Activated CD8-positive, alpha-beta memory T cell treated with anti-CD3 and anti-CD28 coated beads, Interleukin-2, amount 50 U/mL, for 24 hours (primary cell): Measurements from ENCODE around the gene PLSCR3.
A peak's percentile ranks its signal among the peaks of the same experiment; 100 is the strongest.

Experiments used
- DNase-seq: peaks from one replicate; pipeline ENCODE4 v3.0.0-alpha.2; 2020; ENCODE audit errors: extremely low read depth

PLSCR3 gene

GRCh38 chr17:7394452-7395191, at the start of gene PLSCR3:
Gene PLSCR3, minus strand, starts transcription at chr17:7394525. Its CDS starts 415 bp downstream, at chr17:7394110.
- DNase-seq, result peak; percentile 54

- no peak for DNase-seq
Observed at GRCh38 chr17:7443499-7444485, 49.5 kb upstream of the PLSCR3 start.

GRCh38 chr17:7442142-7442541, 47.8 kb upstream of the PLSCR3 start:
- DNase-seq, result no peak

- DNase-seq, result no peak
Observed at GRCh38 chr17:7441266-7441665, 46.9 kb upstream of the PLSCR3 start.

GRCh38 chr17:7440834-7441195, 46.5 kb upstream of the PLSCR3 start:
- DNase-seq, result no peak

GRCh38 chr17:7440113-7440833, 45.9 kb upstream of the PLSCR3 start:
- no peak for DNase-seq

- DNase-seq, result no peak
Observed at GRCh38 chr17:7439462-7440112, 45.3 kb upstream of the PLSCR3 start, which contains the start of gene FGF11. Gene FGF11, plus strand, starts transcription at chr17:7439512. Its CDS starts 109 bp downstream, at chr17:7439621.

GRCh38 chr17:7438656-7439460, 44.5 kb upstream of the PLSCR3 start:
- no peak for DNase-seq

GRCh38 chr17:7437950-7438614, 43.8 kb upstream of the PLSCR3 start:
- peak; percentile 8 for DNase-seq

GRCh38 chr17:7437369-7437863, 43.1 kb upstream of the PLSCR3 start:
- no peak for DNase-seq

- peak; percentile 34 for DNase-seq
Observed at GRCh38 chr17:7436556-7437368, 42.4 kb upstream of the PLSCR3 start.

GRCh38 chr17:7435676-7436555, 41.6 kb upstream of the PLSCR3 start:
- DNase-seq, result no peak

GRCh38 chr17:7432296-7432695, 38.0 kb upstream of the PLSCR3 start:
- no peak for DNase-seq

GRCh38 chr17:7431231-7431630, 36.9 kb upstream of the PLSCR3 start:
- no peak for DNase-seq

- DNase-seq, result no peak
Observed at GRCh38 chr17:7429722-7430121, 35.4 kb upstream of the PLSCR3 start.

GRCh38 chr17:7428557-7428956, 34.2 kb upstream of the PLSCR3 start, which contains the start of gene SPEM3:
Gene SPEM3, plus strand, starts transcription at chr17:7428857. Its CDS starts 46 bp downstream, at chr17:7428903.
- no peak for DNase-seq

GRCh38 chr17:7427549-7427948, 33.2 kb upstream of the PLSCR3 start:
- no peak for DNase-seq
